ENCODE data around the gene CLPTM1L. TPM values are rescaled to one million over a fixed set of nuclear protein-coding genes. Genes with fewer than 3 reads are reported as not detected.
"Not testable (repeated sequence)": the region's sequence is repeated elsewhere in the genome, so short reads cannot be mapped to it uniquely, and the experiment has no call there.

Gene CLPTM1L
- total RNA-seq, 2 experiments from 2014 or later: 47.2 to 47.4 TPM

- ChIA-PET CTCF (no interaction called here), POLR2A (no interaction called here)
- H3K4me3 ChIP-seq (ENCODE audit: low read length): no peak overlapping the region
- peaks cover 7 to 19% of the 10 kb centered on the region in 2 experiments for H3K27me3 ChIP-seq (ENCODE audit: control insufficient read depth in 1 of 2, insufficient read depth in 2 of 2, low read length in 2 of 2)
- Mint-ChIP-seq H3K36me3 (ENCODE audit: low read depth) (no peaks in the 10 kb centered on the region), H3K27me3 (peaks cover 16% of the 10 kb centered on the region), H3K27ac (no peak overlapping the region), H3K4me3 (no peak overlapping the region), H3K9me3 (no peaks in the 10 kb centered on the region), H3K4me1 (ENCODE audit: low read depth) (no peaks in the 10 kb centered on the region)
- no peaks in the 10 kb centered on the region for H3K4me1 ChIP-seq (ENCODE audit: insufficient read depth, low read length)
- DNase-seq (no peak), ATAC-seq (ENCODE audit: poor library complexity) (no peak)
- intact Hi-C loops (cut with DNase I, micrococcal nuclease): no loop called here
- H3K27ac ChIP-seq (ENCODE audit: low read depth in 1 of 2, low read length in 2 of 2): no peak overlapping the region
- H3K9me3 ChIP-seq (ENCODE audit: control insufficient read depth in 1 of 2, insufficient read depth in 1 of 2, low read length in 2 of 2): no peaks in the 10 kb centered on the region
- TF ChIP-seq CTCF (IDR thresholded peaks at IDR 0.05): no peak
- no peaks in the 10 kb centered on the region for H3K36me3 ChIP-seq (ENCODE audit: insufficient read depth, low read length)
Observed at GRCh38 chr5:1362242-1363015, 17.5 kb upstream of the CLPTM1L start.

- Histone ChIP-seq H3K4me1 (ENCODE audit: insufficient read depth, low read length) (no peaks in the 10 kb centered on the region), H3K9me3 (ENCODE audit: control insufficient read depth in 1 of 2, insufficient read depth in 1 of 2, low read length in 2 of 2) (no peaks in the 10 kb centered on the region), H3K4me3 (ENCODE audit: low read length) (no peak overlapping the region), H3K27ac (ENCODE audit: low read depth in 1 of 2, low read length in 2 of 2) (no peak overlapping the region), H3K36me3 (ENCODE audit: insufficient read depth, low read length) (no peaks in the 10 kb centered on the region), H3K27me3 (ENCODE audit: control insufficient read depth in 1 of 2, insufficient read depth in 2 of 2, low read length in 2 of 2) (peaks cover 7 to 24% of the 10 kb centered on the region in 2 experiments)
- intact Hi-C loops (cut with DNase I, micrococcal nuclease): no loop called here
- ChIA-PET POLR2A (no interaction called here), CTCF (no interaction called here)
- Mint-ChIP-seq H3K4me3 (no peak overlapping the region), H3K27me3 (peaks cover 11% of the 10 kb centered on the region), H3K9me3 (no peaks in the 10 kb centered on the region), H3K36me3 (ENCODE audit: low read depth) (no peaks in the 10 kb centered on the region), H3K4me1 (ENCODE audit: low read depth) (no peaks in the 10 kb centered on the region), H3K27ac (no peak overlapping the region)
- no peak for TF ChIP-seq CTCF (IDR thresholded peaks at IDR 0.05)
- no peak for ATAC-seq (ENCODE audit: poor library complexity)
- DNase-seq: peak in 1 of 14 experiments; percentile 1
Observed at GRCh38 chr5:1360861-1361260, 16.0 kb upstream of the CLPTM1L start.

- H3K4me1 ChIP-seq (ENCODE audit: insufficient read depth, low read length); H3K4me3 Mint-ChIP-seq; intact Hi-C loops (cut with DNase I, micrococcal nuclease); H3K9me3 ChIP-seq (ENCODE audit: control insufficient read depth in 1 of 2, insufficient read depth in 1 of 2, low read length in 2 of 2); H3K4me3 ChIP-seq (ENCODE audit: low read length); H3K27ac Mint-ChIP-seq; H3K27ac ChIP-seq (ENCODE audit: low read depth in 1 of 2, low read length in 2 of 2); H3K36me3 ChIP-seq (ENCODE audit: insufficient read depth, low read length); CTCF ChIA-PET; ATAC-seq (ENCODE audit: poor library complexity); H3K36me3 Mint-ChIP-seq (ENCODE audit: low read depth); DNase-seq; H3K9me3 Mint-ChIP-seq; H3K4me1 Mint-ChIP-seq (ENCODE audit: low read depth); POLR2A ChIA-PET: not testable (repeated sequence)
- H3K27me3 ChIP-seq (ENCODE audit: control insufficient read depth in 1 of 2, insufficient read depth in 2 of 2, low read length in 2 of 2): peaks cover 7 to 24% of the 10 kb centered on the region in 2 experiments
- peaks cover 11% of the 10 kb centered on the region for H3K27me3 Mint-ChIP-seq
Observed at GRCh38 chr5:1360367-1360766, 15.5 kb upstream of the CLPTM1L start.

- CTCF ChIA-PET: no interaction called here
- H3K36me3 ChIP-seq (ENCODE audit: insufficient read depth, low read length): no peaks in the 10 kb centered on the region
- no peak overlapping the region for H3K27ac ChIP-seq (ENCODE audit: low read depth in 1 of 2, low read length in 2 of 2)
- POLR2A ChIA-PET: no interaction called here
- H3K4me1 ChIP-seq (ENCODE audit: insufficient read depth, low read length): no peaks in the 10 kb centered on the region
- DNase-seq (no peak), ATAC-seq (ENCODE audit: poor library complexity) (no peak)
- peaks cover 11% of the 10 kb centered on the region for H3K27me3 Mint-ChIP-seq
- H3K4me1 Mint-ChIP-seq (ENCODE audit: low read depth): no peaks in the 10 kb centered on the region
- no peak for TF ChIP-seq CTCF (IDR thresholded peaks at IDR 0.05)
- H3K27ac Mint-ChIP-seq: no peak overlapping the region
- no peak overlapping the region for H3K4me3 Mint-ChIP-seq
- no peaks in the 10 kb centered on the region for H3K9me3 ChIP-seq (ENCODE audit: control insufficient read depth in 1 of 2, insufficient read depth in 1 of 2, low read length in 2 of 2)
- peaks cover 7 to 24% of the 10 kb centered on the region in 2 experiments for H3K27me3 ChIP-seq (ENCODE audit: control insufficient read depth in 1 of 2, insufficient read depth in 2 of 2, low read length in 2 of 2)
- no peaks in the 10 kb centered on the region for H3K9me3 Mint-ChIP-seq
- no peak overlapping the region for H3K4me3 ChIP-seq (ENCODE audit: low read length)
- intact Hi-C loops (cut with DNase I, micrococcal nuclease): no loop called here
- H3K36me3 Mint-ChIP-seq (ENCODE audit: low read depth): no peaks in the 10 kb centered on the region
Observed at GRCh38 chr5:1359713-1360112, 14.8 kb upstream of the CLPTM1L start.
